Epithelial cell of esophagus (primary cell): ENCODE measurements around the gene IL12RB1.

ENCODE experiments used
- DNase-seq: peaks from one replicate; pipeline ENCODE4 v3.0.0; 2010; ENCODE audit warnings: low read depth
- H3K4me3 ChIP-seq: 2 replicates; pipeline ENCODE4 v1.5.1; 2011; ENCODE audit warnings: mild to moderate bottlenecking, low read length, control low read depth
- TF ChIP-seq, protein P1 (sequence below): IDR thresholded peaks from 2 replicates; pipeline ENCODE4 v1.5.1; 2011; ENCODE audit warnings: low read depth, mild to moderate bottlenecking, low read length, control low read depth, inconsistent platforms; ENCODE audit not compliant: insufficient read depth; ENCODE audit errors: missing control alignments

IL12RB1 gene

DNA sequence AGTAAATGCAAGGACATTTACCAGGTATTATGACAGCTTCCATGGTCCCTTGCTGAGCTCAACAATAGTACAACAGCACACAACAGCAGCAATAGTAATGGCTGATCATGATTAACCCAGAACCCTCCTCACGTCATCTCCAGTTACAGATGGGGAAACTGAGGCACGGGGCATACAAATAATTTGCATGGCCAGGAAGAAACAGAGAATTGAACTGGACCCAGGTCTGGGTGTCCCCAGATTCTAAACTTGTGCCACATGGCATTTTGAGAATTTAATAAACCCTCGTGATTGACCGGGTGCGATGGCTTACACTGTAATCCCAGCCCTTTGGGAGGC lies 18.0 kb upstream of the IL12RB1 start:
- TF ChIP-seq, protein P1, sequence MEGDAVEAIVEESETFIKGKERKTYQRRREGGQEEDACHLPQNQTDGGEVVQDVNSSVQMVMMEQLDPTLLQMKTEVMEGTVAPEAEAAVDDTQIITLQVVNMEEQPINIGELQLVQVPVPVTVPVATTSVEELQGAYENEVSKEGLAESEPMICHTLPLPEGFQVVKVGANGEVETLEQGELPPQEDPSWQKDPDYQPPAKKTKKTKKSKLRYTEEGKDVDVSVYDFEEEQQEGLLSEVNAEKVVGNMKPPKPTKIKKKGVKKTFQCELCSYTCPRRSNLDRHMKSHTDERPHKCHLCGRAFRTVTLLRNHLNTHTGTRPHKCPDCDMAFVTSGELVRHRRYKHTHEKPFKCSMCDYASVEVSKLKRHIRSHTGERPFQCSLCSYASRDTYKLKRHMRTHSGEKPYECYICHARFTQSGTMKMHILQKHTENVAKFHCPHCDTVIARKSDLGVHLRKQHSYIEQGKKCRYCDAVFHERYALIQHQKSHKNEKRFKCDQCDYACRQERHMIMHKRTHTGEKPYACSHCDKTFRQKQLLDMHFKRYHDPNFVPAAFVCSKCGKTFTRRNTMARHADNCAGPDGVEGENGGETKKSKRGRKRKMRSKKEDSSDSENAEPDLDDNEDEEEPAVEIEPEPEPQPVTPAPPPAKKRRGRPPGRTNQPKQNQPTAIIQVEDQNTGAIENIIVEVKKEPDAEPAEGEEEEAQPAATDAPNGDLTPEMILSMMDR, result no peak
- DNase-seq, result no peak
- peak overlapping the region; percentile 45 for H3K4me3 ChIP-seq

DNA sequence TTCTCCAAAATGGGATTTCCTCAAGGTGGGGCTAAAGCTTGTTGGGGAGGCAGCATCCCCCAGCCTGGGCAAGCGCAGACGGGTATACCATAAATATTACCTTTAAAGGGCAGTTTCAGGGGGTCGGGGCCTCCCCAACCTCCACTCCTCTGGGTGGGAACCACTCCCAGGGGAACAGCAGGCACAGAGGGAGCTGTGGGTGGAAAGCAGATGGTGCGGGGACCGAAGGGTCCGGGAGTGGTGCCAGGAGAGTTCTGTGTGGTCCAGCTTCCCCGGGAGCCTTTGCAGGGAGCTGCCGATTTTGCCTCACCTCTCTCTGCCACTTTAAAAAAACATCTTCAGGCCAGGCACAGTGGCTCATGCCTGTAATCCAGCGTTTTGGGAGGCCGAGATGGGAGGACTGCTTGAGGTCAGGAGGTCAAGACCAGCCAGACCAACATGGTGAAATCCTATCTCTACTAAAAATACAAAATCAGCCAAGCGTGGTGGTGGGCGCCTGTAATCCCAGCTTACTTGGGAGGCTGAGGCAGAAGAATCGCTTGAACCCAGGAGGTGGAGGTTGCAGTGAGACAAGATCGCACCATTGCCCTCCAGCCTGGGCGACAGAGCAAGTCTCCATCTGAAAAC lies 16.3 kb upstream of the IL12RB1 start:
- no peak for DNase-seq
- H3K4me3 ChIP-seq, result no peak overlapping the region
- TF ChIP-seq, protein P1, result no peak

DNA sequence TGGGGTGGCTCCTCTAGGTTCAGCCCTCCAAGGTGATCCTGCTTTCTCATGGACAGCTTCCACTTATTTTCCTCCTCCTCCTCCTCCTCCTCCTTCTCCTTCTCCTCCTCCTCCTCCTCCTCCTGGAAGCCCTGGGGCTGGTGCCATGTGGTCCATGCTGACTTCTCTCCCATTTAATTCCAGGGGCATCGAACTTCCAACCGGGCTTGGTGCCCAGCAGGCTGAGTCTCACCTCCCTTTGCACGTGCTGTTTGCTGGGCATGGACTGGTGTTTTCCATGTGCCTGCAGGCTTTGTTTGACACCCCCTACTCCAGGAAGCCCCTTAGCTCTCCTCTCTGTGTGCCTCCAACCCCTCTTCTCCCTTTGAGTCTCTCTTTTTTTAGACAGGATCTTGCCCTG lies 14.5 kb upstream of the IL12RB1 start:
- DNase-seq, result no peak
- H3K4me3 ChIP-seq, result no peak overlapping the region
- TF ChIP-seq, protein P1, result no peak

DNA sequence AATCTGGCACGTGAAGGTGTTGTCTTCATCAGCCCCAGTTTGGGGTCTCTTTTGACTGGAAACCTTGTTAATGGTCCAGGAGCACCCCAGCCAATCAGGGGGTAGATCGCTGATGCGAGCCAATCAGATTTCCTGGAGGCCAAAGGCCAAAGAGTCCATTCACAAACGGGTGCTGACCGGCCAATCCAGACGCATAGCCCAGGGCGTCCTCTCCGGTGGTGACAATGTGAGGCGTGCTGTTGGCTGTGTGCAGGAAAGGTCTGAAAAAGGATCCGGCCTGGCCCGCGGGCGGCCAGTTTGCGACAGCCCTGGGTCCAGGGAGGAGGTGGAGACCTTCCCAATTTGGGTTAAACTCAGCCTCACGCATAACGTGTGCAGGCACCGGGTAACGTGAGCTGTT lies 14.0 kb upstream of the IL12RB1 start:
- TF ChIP-seq, protein P1, result no peak
- DNase-seq, result no peak

DNA sequence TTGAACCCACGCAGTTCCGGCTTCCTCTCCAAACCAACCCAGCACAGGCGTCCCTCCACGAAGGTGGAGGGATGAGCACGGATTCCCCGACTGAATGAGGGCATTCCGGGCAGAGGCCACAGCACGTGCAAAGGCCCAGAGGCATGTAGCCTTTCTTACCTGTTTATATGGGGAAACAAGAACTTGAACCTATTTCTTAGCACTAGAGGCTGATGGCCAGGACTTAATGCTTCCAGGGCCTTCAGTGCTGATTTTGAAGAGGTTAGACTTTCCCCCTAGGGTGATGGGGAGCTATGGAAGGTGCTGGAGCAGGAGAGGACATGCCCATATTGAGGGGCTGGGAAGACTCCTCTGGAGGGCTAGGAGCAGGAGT lies 12.9 kb upstream of the IL12RB1 start:
- DNase-seq, result no peak
- TF ChIP-seq, protein P1, result no peak
- no peak overlapping the region for H3K4me3 ChIP-seq

More for the DNA sequence above, 14.0 kb upstream of the IL12RB1 start:
- no peak overlapping the region for H3K4me3 ChIP-seq

DNA sequence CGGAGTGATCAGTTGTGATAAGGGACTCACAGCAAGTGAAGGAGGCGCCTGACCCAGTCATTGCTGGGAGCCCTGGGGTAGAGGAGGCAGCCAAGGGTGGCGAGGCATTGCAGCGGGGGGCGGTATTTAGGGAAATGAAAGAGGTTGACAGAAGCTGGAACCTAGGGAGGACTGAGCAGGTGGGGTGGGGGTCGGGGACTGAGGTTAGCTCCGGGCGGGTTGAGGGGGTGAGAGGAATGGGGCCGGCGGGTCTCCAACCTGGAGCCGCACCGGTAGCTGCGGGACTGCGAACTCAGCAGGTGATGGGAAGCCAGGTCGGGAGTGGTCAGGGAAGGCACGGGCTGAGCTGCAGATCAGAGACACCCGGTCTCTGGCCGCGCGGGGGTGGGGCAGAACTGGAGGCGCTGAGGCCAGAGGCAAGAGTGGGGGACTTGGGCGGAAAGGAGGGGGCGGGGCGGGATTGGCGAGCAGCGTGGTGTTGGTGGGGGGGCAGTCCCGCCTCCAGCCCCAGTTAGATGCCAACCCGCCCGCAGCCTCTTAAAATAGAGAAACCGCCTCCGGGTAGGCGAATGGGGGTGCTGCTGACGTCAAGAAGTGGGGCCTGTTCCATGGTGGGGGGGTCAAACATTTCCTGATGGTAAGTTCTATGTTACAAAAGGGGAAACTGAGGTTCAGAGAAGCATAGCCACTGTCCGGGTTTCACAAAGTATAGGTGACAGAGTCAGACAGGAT lies 12.3 kb upstream of the IL12RB1 start:
- H3K4me3 ChIP-seq, result no peak overlapping the region
- TF ChIP-seq, protein P1, result no peak
- no peak for DNase-seq
